HepG2 (cell line): ENCODE data around the gene MRRF. TPM values are rescaled to one million over a fixed set of nuclear protein-coding genes. Genes with fewer than 3 reads are reported as not detected.

Experiments used
- CREB1 ChIP-seq, 2 experiments: fragments of 450-650 bp in 1 of 2; IDR thresholded peaks; 2 replicates each; pipeline ENCODE4 v1.6.1; 2016 to 2017; ENCODE audit warnings: control low read depth in 1 of 2, mild to moderate bottlenecking in 1 of 2, missing compliant biosample characterization in 1 of 2, missing genetic modification characterization in 1 of 2
- DRAP1 ChIP-seq: IDR thresholded peaks from 2 replicates; pipeline ENCODE4 v1.6.1; 2016; ENCODE audit warnings: missing genetic modification reagents, missing compliant biosample characterization
- ETV5 ChIP-seq: IDR thresholded peaks from 2 replicates; pipeline ENCODE4 v1.6.1; 2018; ENCODE audit warnings: missing biosample characterization, missing genetic modification reagents, inconsistent platforms, borderline replicate concordance
- MATR3 ChIP-seq: sonication (generic); formaldehyde crosslinking; IDR thresholded peaks from 2 replicates; pipeline ENCODE4 v1.4.0; 2020; ENCODE audit warnings: missing genetic modification reagents
- MNT ChIP-seq: fragments of 450-650 bp; IDR thresholded peaks from 2 replicates; pipeline ENCODE4 v1.6.1; 2016
- NFE2L2 ChIP-seq: fragments of 150-350 bp; IDR thresholded peaks from 2 replicates; pipeline ENCODE4 v1.6.1; 2014; ENCODE audit warnings: low read length
- SOX6 ChIP-seq, 2 experiments: fragments of 450-650 bp in 1 of 2; sonication (generic) in 1 of 2; formaldehyde crosslinking in 1 of 2; IDR thresholded peaks; 2 replicates each; pipeline versions ENCODE4 v1.4.0 to v1.6.1; 2017 to 2020; ENCODE audit warnings: antibody characterized with exemption in 1 of 2, mild to moderate bottlenecking in 1 of 2, missing genetic modification reagents in 1 of 2
- SP2 ChIP-seq: sonication (generic); formaldehyde crosslinking; IDR thresholded peaks from 2 replicates; pipeline ENCODE4 v1.5.1; 2020; ENCODE audit warnings: mild to moderate bottlenecking, missing genetic modification reagents
- TCF12 ChIP-seq, 2 experiments: fragments of 450-650 bp in 1 of 2; sonication (generic) in 1 of 2; formaldehyde crosslinking in 1 of 2; IDR thresholded peaks; 2 replicates each; pipeline versions ENCODE4 v1.6.1 to v1.8.0; 2017 to 2022; ENCODE audit warnings: antibody characterized with exemption in 1 of 2, mild to moderate bottlenecking in 1 of 2, missing genetic modification reagents in 1 of 2, moderate library complexity in 1 of 2
- ZBTB44 ChIP-seq: sonication (generic); formaldehyde crosslinking; IDR thresholded peaks from 2 replicates; pipeline ENCODE4 v1.4.0; 2020; ENCODE audit warnings: missing genetic modification reagents
- ZMYM4 ChIP-seq: sonication (generic); formaldehyde crosslinking; IDR thresholded peaks from 2 replicates; pipeline ENCODE4 v1.8.1; 2023; ENCODE audit warnings: mild to moderate bottlenecking, missing genetic modification reagents
- ZNF12 ChIP-seq: sonication (generic); formaldehyde crosslinking; IDR thresholded peaks from 2 replicates; pipeline ENCODE4 v1.5.0; 2020; ENCODE audit warnings: missing genetic modification reagents
- ZNF513 ChIP-seq: sonication (generic); formaldehyde crosslinking; conservative IDR thresholded peaks from 2 replicates; pipeline ENCODE4 v1.5.0; 2020; ENCODE audit warnings: missing genetic modification reagents
- ZNF572 ChIP-seq: sonication (generic); formaldehyde crosslinking; IDR thresholded peaks from 2 replicates; pipeline ENCODE4 v1.5.1; 2020; ENCODE audit warnings: mild to moderate bottlenecking, missing genetic modification reagents
- ZNF574 ChIP-seq: sonication (generic); formaldehyde crosslinking; IDR thresholded peaks from 2 replicates; pipeline ENCODE4 v1.4.0; 2020; ENCODE audit warnings: missing genetic modification reagents
- ZNF687 ChIP-seq: sonication (generic); formaldehyde crosslinking; IDR thresholded peaks from 2 replicates; pipeline ENCODE4 v1.5.1; 2020; ENCODE audit warnings: mild to moderate bottlenecking, missing genetic modification reagents, moderate library complexity
- polyA plus RNA-seq, 8 experiments: library from polyadenylated mRNA; depleted of rRNA in 3 of 8; stranded (reverse) in 7 of 8; unstranded in 1 of 8; fragments of >200 nt; fragmentation: Illumina TruSeq in 4 of 8; extraction: Trizol in 4 of 8; gene quantifications; 2 replicates each; pipeline versions ENCODE4 v1.2.1 to v1.2.3, GENCODE V29; 2011 to 2016; ENCODE audit warnings: low read depth in 4 of 8, missing spikeins in 1 of 8, mixed read lengths in 1 of 8; ENCODE audit not compliant: insufficient read depth in 1 of 8
- total RNA-seq, 5 experiments: library from RNA; depleted of rRNA; stranded (reverse); fragments of >200 nt; fragmentation: Illumina TruSeq; extraction: Trizol; gene quantifications; 2 replicates each; pipeline ENCODE4 v1.2.3, GENCODE V29; 2016; ENCODE audit warnings: low read depth in 1 of 5

Gene MRRF
- total and polyA plus RNA-seq, 2 of the 13 experiments (the other 11 are each of a cell fraction or from before 2014, with no cell fraction given) = 37.3 to 44.3 TPM

GRCh38 chr9:122276096-122276495, 11.4 kb downstream of the MRRF start (continued):
- no peak for TF ChIP-seq MATR3 (CRISPR knock-in tag)
- no peak for TF ChIP-seq ZNF12 (CRISPR knock-in tag)
- TF ChIP-seq CREB1 (IDR thresholded peaks at IDR 0.05) = no peak
- no peak for TF ChIP-seq CREB1 (CRISPR knock-in tag; IDR thresholded peaks at IDR 0.05)
- no peak for TF ChIP-seq TCF12 (IDR thresholded peaks at IDR 0.05)
- no peak for TF ChIP-seq TCF12 (CRISPR knock-in tag; IDR thresholded peaks at IDR 0.05)
- no peak for TF ChIP-seq SP2 (CRISPR knock-in tag)
- TF ChIP-seq SOX6 (IDR thresholded peaks at IDR 0.05) = no peak
- peak; percentile 64 for TF ChIP-seq SOX6 (CRISPR knock-in tag; IDR thresholded peaks at IDR 0.05)
- no peak for TF ChIP-seq ZNF513 (CRISPR knock-in tag)
- TF ChIP-seq ZBTB44 (CRISPR knock-in tag) = no peak
- no peak for TF ChIP-seq DRAP1 (CRISPR knock-in tag)
- TF ChIP-seq ZNF574 (CRISPR knock-in tag) = no peak
- no peak for TF ChIP-seq ETV5 (CRISPR knock-in tag)
- TF ChIP-seq ZMYM4 (CRISPR knock-in tag) = peak; percentile 22; the same call in 1 of the 2 replicates
- no peak for TF ChIP-seq ZNF572 (CRISPR knock-in tag)
- TF ChIP-seq NFE2L2 = no peak
- no peak for TF ChIP-seq ZNF687
- no peak for TF ChIP-seq MNT
